HepG2 (cell line): Measurements from ENCODE around the gene SERINC4. TPM values are rescaled to one million over a fixed set of nuclear protein-coding genes. Genes with fewer than 3 reads are reported as not detected.

Experiments used
- GATAD2A ChIP-seq: IDR thresholded peaks from 2 replicates; pipeline ENCODE4 v1.6.1; 2016
- HNRNPLL ChIP-seq: fragments of 200-400 bp; formaldehyde crosslinking; IDR thresholded peaks from 2 replicates; pipeline ENCODE4 v1.6.1; 2017; ENCODE audit warnings: mild to moderate bottlenecking, low read depth, low read length; ENCODE audit not compliant: poor library complexity, severe bottlenecking
- IKZF1 ChIP-seq: fragments of 450-650 bp; IDR thresholded peaks from 2 replicates; pipeline ENCODE4 v1.7.1; 2016
- MBD4 ChIP-seq: IDR thresholded peaks from 2 replicates; pipeline ENCODE4 v1.6.1; 2012; ENCODE audit warnings: low read length, inconsistent platforms, borderline replicate concordance
- REL ChIP-seq: sonication (generic); formaldehyde crosslinking; conservative IDR thresholded peaks from 2 replicates; pipeline ENCODE4 v1.8.0; 2022; ENCODE audit warnings: mild to moderate bottlenecking, missing genetic modification reagents, moderate library complexity
- ZMYM4 ChIP-seq: sonication (generic); formaldehyde crosslinking; IDR thresholded peaks from 2 replicates; pipeline ENCODE4 v1.8.1; 2023; ENCODE audit warnings: mild to moderate bottlenecking, missing genetic modification reagents
- ZNF644 ChIP-seq: IDR thresholded peaks from 2 replicates; pipeline ENCODE4 v1.6.1; 2016; ENCODE audit warnings: low read depth
- ZNF670 ChIP-seq: sonication (generic); formaldehyde crosslinking; IDR thresholded peaks from 2 replicates; pipeline ENCODE4 v1.8.0; 2022; ENCODE audit warnings: mild to moderate bottlenecking, missing genetic modification reagents, borderline replicate concordance
- ZNF749 ChIP-seq: sonication (generic); formaldehyde crosslinking; IDR thresholded peaks from 2 replicates; pipeline ENCODE4 v1.8.0; 2022; ENCODE audit warnings: mild to moderate bottlenecking, missing genetic modification reagents, moderate library complexity, borderline replicate concordance
- polyA plus RNA-seq, 8 experiments: library from polyadenylated mRNA; depleted of rRNA in 3 of 8; stranded (reverse) in 7 of 8; unstranded in 1 of 8; fragments of >200 nt; fragmentation: Illumina TruSeq in 4 of 8; extraction: Trizol in 4 of 8; gene quantifications; 2 replicates each; pipeline versions ENCODE4 v1.2.1 to v1.2.3, GENCODE V29; 2011 to 2016; ENCODE audit warnings: low read depth in 4 of 8, missing spikeins in 1 of 8, mixed read lengths in 1 of 8; ENCODE audit not compliant: insufficient read depth in 1 of 8
- total RNA-seq, 5 experiments: library from RNA; depleted of rRNA; stranded (reverse); fragments of >200 nt; fragmentation: Illumina TruSeq; extraction: Trizol; gene quantifications; 2 replicates each; pipeline ENCODE4 v1.2.3, GENCODE V29; 2016; ENCODE audit warnings: low read depth in 1 of 5
- TF ChIP-seq, protein P1 (sequence below): sonication (generic); formaldehyde crosslinking; IDR thresholded peaks from 2 replicates; pipeline ENCODE4 v1.4.0; 2020; ENCODE audit warnings: missing genetic modification reagents, borderline replicate concordance
- TF ChIP-seq, protein P2 (sequence below): sonication (generic); formaldehyde crosslinking; IDR thresholded peaks from 2 replicates; pipeline ENCODE4 v1.8.0; 2022; ENCODE audit warnings: mild to moderate bottlenecking, missing genetic modification reagents, borderline replicate concordance
- TF ChIP-seq, protein P3 (sequence below): sonication (generic); formaldehyde crosslinking; IDR thresholded peaks from 2 replicates; pipeline ENCODE4 v1.5.0; 2020; ENCODE audit warnings: missing genetic modification reagents
- TF ChIP-seq, protein P4 (sequence below): sonication (generic); formaldehyde crosslinking; IDR thresholded peaks from 2 replicates; pipeline ENCODE4 v1.5.0; 2020; ENCODE audit warnings: mild to moderate bottlenecking, missing genetic modification reagents, borderline replicate concordance
- TF ChIP-seq, protein P5 (sequence below): sonication (generic); formaldehyde crosslinking; IDR thresholded peaks from 2 replicates; pipeline ENCODE4 v1.4.0; 2020; ENCODE audit warnings: missing genetic modification reagents

SERINC4 gene
- total and polyA plus RNA-seq, 2 of the 13 experiments (the other 11 are each of a cell fraction or from before 2014, with no cell fraction given): not detected

DNA sequence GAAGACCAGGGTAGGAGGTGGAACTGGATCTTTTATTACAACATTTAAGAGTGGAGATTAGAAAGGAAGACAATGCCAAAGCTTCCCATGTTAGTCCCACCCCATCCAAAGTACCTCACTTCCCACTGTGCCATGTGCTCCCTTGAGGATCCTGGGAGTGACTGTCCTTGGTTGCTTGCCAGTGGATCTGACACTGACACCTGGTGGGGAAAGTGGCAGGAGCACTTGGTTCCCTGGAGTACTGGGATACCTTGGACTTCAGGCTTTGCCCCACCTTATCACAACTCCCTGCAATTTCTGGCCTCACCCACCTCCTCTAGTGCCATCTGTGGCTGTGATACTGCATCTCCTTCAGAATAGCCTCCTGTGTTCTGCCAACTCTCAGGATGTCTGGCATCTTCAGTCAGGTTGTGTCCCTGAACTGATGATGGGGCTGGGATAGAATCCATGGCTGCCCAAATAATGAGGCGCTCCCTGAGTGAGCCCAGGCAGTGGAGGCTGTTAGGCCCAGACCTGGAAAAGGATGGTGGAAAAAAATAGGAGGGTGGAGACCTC is 24.5 kb downstream of the SERINC4 start (continued):
- TF ChIP-seq, protein P1, sequence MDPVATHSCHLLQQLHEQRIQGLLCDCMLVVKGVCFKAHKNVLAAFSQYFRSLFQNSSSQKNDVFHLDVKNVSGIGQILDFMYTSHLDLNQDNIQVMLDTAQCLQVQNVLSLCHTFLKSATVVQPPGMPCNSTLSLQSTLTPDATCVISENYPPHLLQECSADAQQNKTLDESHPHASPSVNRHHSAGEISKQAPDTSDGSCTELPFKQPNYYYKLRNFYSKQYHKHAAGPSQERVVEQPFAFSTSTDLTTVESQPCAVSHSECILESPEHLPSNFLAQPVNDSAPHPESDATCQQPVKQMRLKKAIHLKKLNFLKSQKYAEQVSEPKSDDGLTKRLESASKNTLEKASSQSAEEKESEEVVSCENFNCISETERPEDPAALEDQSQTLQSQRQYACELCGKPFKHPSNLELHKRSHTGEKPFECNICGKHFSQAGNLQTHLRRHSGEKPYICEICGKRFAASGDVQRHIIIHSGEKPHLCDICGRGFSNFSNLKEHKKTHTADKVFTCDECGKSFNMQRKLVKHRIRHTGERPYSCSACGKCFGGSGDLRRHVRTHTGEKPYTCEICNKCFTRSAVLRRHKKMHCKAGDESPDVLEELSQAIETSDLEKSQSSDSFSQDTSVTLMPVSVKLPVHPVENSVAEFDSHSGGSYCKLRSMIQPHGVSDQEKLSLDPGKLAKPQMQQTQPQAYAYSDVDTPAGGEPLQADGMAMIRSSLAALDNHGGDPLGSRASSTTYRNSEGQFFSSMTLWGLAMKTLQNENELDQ (CRISPR knock-in tag): no peak
- TF ChIP-seq IKZF1 (no peak), ZNF644 (peak; percentile 90), ZNF670 (CRISPR knock-in tag) (no peak), REL (no peak), ZNF749 (CRISPR knock-in tag) (no peak), GATAD2A (peak; percentile 37; the same call in 1 of the 2 replicates), ZMYM4 (CRISPR knock-in tag) (no peak; the same call in 1 of the 2 replicates), MBD4 (no peak), HNRNPLL (no peak)
- TF ChIP-seq, protein P2, sequence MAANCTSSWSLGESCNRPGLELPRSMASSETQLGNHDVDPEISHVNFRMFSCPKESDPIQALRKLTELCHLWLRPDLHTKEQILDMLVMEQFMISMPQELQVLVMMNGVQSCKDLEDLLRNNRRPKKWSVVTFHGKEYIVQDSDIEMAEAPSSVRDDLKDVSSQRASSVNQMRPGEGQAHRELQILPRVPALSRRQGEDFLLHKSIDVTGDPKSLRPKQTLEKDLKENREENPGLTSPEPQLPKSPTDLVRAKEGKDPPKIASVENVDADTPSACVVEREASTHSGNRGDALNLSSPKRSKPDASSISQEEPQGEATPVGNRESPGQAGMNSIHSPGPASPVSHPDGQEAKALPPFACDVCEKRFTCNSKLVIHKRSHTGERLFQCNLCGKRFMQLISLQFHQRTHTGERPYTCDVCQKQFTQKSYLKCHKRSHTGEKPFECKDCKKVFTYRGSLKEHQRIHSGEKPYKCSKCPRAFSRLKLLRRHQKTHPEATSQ: no peak
- TF ChIP-seq, protein P3, sequence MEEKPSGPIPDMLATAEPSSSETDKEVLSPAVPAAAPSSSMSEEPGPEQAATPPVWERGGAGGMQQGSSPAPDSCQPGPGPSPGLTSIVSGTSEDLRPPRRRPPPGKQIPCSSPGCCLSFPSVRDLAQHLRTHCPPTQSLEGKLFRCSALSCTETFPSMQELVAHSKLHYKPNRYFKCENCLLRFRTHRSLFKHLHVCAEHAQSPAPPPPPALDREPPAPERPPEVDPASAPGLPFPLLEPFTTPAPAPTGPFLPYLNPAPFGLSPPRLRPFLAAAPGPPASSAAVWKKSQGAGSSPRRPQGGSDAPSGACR (CRISPR knock-in tag): peak; percentile 4; the same call in 1 of the 2 replicates
- TF ChIP-seq, protein P4, sequence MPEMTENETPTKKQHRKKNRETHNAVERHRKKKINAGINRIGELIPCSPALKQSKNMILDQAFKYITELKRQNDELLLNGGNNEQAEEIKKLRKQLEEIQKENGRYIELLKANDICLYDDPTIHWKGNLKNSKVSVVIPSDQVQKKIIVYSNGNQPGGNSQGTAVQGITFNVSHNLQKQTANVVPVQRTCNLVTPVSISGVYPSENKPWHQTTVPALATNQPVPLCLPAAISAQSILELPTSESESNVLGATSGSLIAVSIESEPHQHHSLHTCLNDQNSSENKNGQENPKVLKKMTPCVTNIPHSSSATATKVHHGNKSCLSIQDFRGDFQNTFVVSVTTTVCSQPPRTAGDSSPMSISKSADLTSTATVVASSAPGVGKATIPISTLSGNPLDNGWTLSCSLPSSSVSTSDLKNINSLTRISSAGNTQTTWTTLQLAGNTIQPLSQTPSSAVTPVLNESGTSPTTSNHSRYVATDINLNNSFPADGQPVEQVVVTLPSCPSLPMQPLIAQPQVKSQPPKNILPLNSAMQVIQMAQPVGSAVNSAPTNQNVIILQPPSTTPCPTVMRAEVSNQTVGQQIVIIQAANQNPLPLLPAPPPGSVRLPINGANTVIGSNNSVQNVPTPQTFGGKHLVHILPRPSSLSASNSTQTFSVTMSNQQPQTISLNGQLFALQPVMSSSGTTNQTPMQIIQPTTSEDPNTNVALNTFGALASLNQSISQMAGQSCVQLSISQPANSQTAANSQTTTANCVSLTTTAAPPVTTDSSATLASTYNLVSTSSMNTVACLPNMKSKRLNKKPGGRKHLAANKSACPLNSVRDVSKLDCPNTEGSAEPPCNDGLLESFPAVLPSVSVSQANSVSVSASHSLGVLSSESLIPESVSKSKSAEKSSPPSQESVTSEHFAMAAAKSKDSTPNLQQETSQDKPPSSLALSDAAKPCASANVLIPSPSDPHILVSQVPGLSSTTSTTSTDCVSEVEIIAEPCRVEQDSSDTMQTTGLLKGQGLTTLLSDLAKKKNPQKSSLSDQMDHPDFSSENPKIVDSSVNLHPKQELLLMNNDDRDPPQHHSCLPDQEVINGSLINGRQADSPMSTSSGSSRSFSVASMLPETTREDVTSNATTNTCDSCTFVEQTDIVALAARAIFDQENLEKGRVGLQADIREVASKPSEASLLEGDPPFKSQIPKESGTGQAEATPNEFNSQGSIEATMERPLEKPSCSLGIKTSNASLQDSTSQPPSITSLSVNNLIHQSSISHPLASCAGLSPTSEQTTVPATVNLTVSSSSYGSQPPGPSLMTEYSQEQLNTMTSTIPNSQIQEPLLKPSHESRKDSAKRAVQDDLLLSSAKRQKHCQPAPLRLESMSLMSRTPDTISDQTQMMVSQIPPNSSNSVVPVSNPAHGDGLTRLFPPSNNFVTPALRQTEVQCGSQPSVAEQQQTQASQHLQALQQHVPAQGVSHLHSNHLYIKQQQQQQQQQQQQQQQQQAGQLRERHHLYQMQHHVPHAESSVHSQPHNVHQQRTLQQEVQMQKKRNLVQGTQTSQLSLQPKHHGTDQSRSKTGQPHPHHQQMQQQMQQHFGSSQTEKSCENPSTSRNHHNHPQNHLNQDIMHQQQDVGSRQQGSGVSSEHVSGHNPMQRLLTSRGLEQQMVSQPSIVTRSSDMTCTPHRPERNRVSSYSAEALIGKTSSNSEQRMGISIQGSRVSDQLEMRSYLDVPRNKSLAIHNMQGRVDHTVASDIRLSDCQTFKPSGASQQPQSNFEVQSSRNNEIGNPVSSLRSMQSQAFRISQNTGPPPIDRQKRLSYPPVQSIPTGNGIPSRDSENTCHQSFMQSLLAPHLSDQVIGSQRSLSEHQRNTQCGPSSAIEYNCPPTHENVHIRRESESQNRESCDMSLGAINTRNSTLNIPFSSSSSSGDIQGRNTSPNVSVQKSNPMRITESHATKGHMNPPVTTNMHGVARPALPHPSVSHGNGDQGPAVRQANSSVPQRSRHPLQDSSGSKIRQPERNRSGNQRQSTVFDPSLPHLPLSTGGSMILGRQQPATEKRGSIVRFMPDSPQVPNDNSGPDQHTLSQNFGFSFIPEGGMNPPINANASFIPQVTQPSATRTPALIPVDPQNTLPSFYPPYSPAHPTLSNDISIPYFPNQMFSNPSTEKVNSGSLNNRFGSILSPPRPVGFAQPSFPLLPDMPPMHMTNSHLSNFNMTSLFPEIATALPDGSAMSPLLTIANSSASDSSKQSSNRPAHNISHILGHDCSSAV (CRISPR knock-in tag): no peak
- TF ChIP-seq, protein P5, sequence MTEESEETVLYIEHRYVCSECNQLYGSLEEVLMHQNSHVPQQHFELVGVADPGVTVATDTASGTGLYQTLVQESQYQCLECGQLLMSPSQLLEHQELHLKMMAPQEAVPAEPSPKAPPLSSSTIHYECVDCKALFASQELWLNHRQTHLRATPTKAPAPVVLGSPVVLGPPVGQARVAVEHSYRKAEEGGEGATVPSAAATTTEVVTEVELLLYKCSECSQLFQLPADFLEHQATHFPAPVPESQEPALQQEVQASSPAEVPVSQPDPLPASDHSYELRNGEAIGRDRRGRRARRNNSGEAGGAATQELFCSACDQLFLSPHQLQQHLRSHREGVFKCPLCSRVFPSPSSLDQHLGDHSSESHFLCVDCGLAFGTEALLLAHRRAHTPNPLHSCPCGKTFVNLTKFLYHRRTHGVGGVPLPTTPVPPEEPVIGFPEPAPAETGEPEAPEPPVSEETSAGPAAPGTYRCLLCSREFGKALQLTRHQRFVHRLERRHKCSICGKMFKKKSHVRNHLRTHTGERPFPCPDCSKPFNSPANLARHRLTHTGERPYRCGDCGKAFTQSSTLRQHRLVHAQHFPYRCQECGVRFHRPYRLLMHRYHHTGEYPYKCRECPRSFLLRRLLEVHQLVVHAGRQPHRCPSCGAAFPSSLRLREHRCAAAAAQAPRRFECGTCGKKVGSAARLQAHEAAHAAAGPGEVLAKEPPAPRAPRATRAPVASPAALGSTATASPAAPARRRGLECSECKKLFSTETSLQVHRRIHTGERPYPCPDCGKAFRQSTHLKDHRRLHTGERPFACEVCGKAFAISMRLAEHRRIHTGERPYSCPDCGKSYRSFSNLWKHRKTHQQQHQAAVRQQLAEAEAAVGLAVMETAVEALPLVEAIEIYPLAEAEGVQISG (CRISPR knock-in tag): peak; percentile 62
